NCI-H1417 (cell line): ENCODE results near the gene HSPH1.
A peak's percentile ranks its signal among the peaks of the same experiment; 100 is the strongest.

Experiments
- DNase-seq, 3 experiments: peaks; one replicate each; lab custom pipeline; 2025; lab: John Stamatoyannopoulos, UW

HSPH1 gene

GRCh38 chr13:31161557-31162150, at the start of gene HSPH1:
TSS of gene HSPH1 (minus strand) at chr13:31161904. CDS start at chr13:31161582, 322 bp downstream.
- peak; percentile 90 to 98 (median 95) for DNase-seq

- DNase-seq, result no peak
These were observed 48.1 kb upstream of the HSPH1 start for GRCh38 chr13:31209841-31210210.

- DNase-seq, result peak; percentile 14 to 62 (median 61)
These were observed 47.6 kb upstream of the HSPH1 start for GRCh38 chr13:31209172-31209840.

GRCh38 chr13:31208559-31209122, 46.9 kb upstream of the HSPH1 start:
- no peak for DNase-seq

GRCh38 chr13:31207661-31208552, 46.2 kb upstream of the HSPH1 start:
- no peak for DNase-seq

GRCh38 chr13:31204592-31204991, 42.9 kb upstream of the HSPH1 start:
- peak in 1 of 3 experiments; percentile 2 for DNase-seq

GRCh38 chr13:31201341-31202031, 39.8 kb upstream of the HSPH1 start:
- no peak for DNase-seq

GRCh38 chr13:31200637-31200971, 38.9 kb upstream of the HSPH1 start:
- peak in 1 of 3 experiments; percentile 14 for DNase-seq

- DNase-seq, result peak; percentile 62 to 84 (median 81)
These were observed 38.3 kb upstream of the HSPH1 start, which contains the start of gene B3GLCT for GRCh38 chr13:31199849-31200636. TSS of gene B3GLCT (plus strand) at chr13:31199975. CDS start at chr13:31200085, 110 bp downstream.

GRCh38 chr13:31199527-31199848, 37.8 kb upstream of the HSPH1 start:
- no peak for DNase-seq

- DNase-seq, result peak in 2 of 3 experiments; percentile 2 to 44
These were observed 36.8 kb upstream of the HSPH1 start for GRCh38 chr13:31198519-31198918.

- DNase-seq, result no peak
These were observed 35.3 kb upstream of the HSPH1 start for GRCh38 chr13:31196992-31197391.

GRCh38 chr13:31195616-31196015, 33.9 kb upstream of the HSPH1 start:
- no peak for DNase-seq

GRCh38 chr13:31192306-31192705, 30.6 kb upstream of the HSPH1 start:
- no peak for DNase-seq

- DNase-seq, result no peak
These were observed 30.0 kb upstream of the HSPH1 start for GRCh38 chr13:31191748-31192147.

GRCh38 chr13:31184981-31185645, 23.4 kb upstream of the HSPH1 start:
- peak in 1 of 3 experiments; percentile 38 for DNase-seq

GRCh38 chr13:31184451-31184850, 22.7 kb upstream of the HSPH1 start:
- no peak for DNase-seq

- no peak for DNase-seq
These were observed 21.3 kb upstream of the HSPH1 start for GRCh38 chr13:31182987-31183386.

GRCh38 chr13:31179754-31180153, 18.1 kb upstream of the HSPH1 start:
- DNase-seq, result no peak

GRCh38 chr13:31179241-31179640, 17.5 kb upstream of the HSPH1 start:
- DNase-seq, result no peak
